ENCODE results near the gene SIRT3. TPM values are rescaled to one million over a fixed set of nuclear protein-coding genes. Genes with fewer than 3 reads are reported as not detected.

The SIRT3 gene
- total RNA-seq (2021; ENCODE audit: unreplicated experiment) (37.5 TPM), Bru-seq, nascent RNA (percentile 70 among the genes with signal in this experiment), BruChase-seq, experiment 1, labeled RNA remaining after a 2-hour chase (percentile 79 among the genes with signal in this experiment), BruChase-seq, experiment 2, labeled RNA remaining after a 6-hour chase (percentile 79 among the genes with signal in this experiment)
- polyA plus RNA-seq (2012; ENCODE audit: insufficient read length) = 56.2 TPM
- long read RNA-seq, transcript SIRT3-201 (7 exons, 2,543 nt) = major isoform, 24 of 70 reads
- long read RNA-seq, transcript SIRT3-214 (7 exons, 1,588 nt) = minor isoform, 8 of 70 reads
- long read RNA-seq, partial matches to known transcripts = 13 of 70 reads
- long read RNA-seq, other reads (novel, unspliced or antisense) = 24 of 70 reads

DNA sequence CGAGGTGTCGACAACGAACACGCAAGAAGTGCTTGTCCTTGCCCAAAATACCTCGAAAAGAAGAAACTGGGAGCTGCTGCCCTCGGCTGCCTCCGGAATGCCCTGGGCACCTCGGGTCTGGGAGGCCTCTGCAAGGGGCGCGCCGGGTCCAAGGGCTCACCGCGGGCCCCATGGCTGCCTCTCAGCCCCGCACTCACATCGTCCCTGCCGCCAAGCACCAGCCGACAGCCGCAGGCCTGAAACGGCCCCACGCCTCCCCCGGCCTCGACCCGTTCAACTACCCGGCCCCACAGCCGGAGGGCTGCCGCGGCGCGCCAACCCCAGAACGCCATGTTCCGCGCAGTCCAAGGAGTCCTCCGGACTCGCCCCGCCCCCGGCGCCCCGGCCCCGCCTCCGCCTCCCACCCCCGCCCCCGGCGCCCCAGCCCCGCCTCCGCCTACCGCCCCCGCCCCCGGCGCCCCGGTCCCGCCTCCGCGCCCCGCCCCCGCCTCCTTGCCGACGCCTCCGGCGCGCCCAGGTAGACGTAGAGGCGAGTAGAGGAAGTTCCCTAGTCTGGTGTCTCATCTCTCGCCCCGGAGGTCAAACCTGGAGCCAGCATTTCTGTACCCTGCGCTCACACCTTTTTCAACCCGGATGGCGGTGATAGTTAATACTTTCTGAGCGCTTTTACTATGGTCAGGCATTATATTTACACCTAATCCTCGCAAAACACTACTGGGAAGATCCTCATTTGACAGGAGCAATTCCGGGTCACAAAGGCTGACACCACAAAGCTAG is at the start of gene SIRT3:
SIRT3 (minus strand) TSS at position 346 of the 777 bp plus-strand sequence; CDS start at position 332, 14 bp downstream.
- Histone ChIP-seq H3K9me3 (ENCODE audit: control insufficient read depth, insufficient read depth, low read depth, low read length) (no peaks in the 10 kb centered on the region), H3K36me3 (ENCODE audit: control insufficient read depth, insufficient read depth, low read length) (peaks cover 10% of the 10 kb centered on the region), H3K4me1 (ENCODE audit: control insufficient read depth, insufficient read depth, low read length) (peaks cover 26% of the 10 kb centered on the region), H3K27me3 (ENCODE audit: control insufficient read depth, insufficient read depth, low read length) (no peaks in the 10 kb centered on the region), H3K27ac (ENCODE audit: low read length) (peak within 1 kb of the TSS; percentile 97), H3K4me3 (ENCODE audit: low read depth in 2 of 2, low read length in 2 of 2) (peak within 1 kb of the TSS; percentile 87 to 98)
- in situ Hi-C loops (cut with HindIII; ENCODE audit: low pct_unique_long_range_greater_than_20kb, low sequenced_read_pairs) (no loop called here), intact Hi-C loops (cut with micrococcal nuclease; ENCODE audit: unreplicated experiment) (no loop called here)
- CTCF ChIA-PET = interaction anchor here (2.1 kb wide), 1 partner anchor 15 kb away, joined by 6 read pairs; no protein-coding TSS in a partner anchor
- DNase-seq (ENCODE audit: low read depth, low spot score) (peak; percentile 60), ATAC-seq (peak; percentile 94)
- POLR2A ChIA-PET = interaction anchor here (1.1 kb wide), 1 partner anchor 31 kb away, joined by 12 read pairs; no protein-coding TSS in a partner anchor
- TF ChIP-seq SIN3A (IDR thresholded peaks at IDR 0.05; ENCODE audit: borderline replicate concordance, insufficient read depth, low read depth, low read length) = peak; percentile 82; the same call in 1 of the 2 replicates
- peak; percentile 90 for TF ChIP-seq POLR2AphosphoS5 (IDR thresholded peaks at IDR 0.05; ENCODE audit: low read depth, low read length)
- TF ChIP-seq, protein P1, sequence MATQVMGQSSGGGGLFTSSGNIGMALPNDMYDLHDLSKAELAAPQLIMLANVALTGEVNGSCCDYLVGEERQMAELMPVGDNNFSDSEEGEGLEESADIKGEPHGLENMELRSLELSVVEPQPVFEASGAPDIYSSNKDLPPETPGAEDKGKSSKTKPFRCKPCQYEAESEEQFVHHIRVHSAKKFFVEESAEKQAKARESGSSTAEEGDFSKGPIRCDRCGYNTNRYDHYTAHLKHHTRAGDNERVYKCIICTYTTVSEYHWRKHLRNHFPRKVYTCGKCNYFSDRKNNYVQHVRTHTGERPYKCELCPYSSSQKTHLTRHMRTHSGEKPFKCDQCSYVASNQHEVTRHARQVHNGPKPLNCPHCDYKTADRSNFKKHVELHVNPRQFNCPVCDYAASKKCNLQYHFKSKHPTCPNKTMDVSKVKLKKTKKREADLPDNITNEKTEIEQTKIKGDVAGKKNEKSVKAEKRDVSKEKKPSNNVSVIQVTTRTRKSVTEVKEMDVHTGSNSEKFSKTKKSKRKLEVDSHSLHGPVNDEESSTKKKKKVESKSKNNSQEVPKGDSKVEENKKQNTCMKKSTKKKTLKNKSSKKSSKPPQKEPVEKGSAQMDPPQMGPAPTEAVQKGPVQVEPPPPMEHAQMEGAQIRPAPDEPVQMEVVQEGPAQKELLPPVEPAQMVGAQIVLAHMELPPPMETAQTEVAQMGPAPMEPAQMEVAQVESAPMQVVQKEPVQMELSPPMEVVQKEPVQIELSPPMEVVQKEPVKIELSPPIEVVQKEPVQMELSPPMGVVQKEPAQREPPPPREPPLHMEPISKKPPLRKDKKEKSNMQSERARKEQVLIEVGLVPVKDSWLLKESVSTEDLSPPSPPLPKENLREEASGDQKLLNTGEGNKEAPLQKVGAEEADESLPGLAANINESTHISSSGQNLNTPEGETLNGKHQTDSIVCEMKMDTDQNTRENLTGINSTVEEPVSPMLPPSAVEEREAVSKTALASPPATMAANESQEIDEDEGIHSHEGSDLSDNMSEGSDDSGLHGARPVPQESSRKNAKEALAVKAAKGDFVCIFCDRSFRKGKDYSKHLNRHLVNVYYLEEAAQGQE (IDR thresholded peaks at IDR 0.05; ENCODE audit: insufficient read depth in 1 of 2, low read depth in 2 of 2, low read length in 1 of 2) = no peak
- no peak for TF ChIP-seq TCF7L2 (IDR thresholded peaks at IDR 0.05; ENCODE audit: low read depth, low read length)
- no peak for TF ChIP-seq CTCF (IDR thresholded peaks at IDR 0.05)
- no TSS peak for BruUV-seq (replicated peaks)

DNA sequence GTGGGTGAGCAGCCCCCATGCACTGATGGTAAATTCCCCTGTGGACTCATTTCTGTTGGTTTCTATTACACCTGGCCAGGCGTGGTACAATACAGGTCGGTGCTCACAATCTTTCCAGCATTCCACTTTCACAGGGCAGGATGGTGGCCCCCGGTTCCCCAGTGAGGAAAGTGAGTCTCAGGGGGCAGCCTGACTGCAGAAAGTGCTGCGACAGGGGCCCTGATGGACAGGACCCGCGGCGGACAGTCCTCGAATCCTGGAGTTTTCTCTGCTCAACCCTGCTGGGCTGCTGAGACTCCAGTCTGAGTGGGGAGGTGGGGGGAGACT is 49.7 kb upstream of the SIRT3 start:
- in situ Hi-C loops (cut with HindIII; ENCODE audit: low pct_unique_long_range_greater_than_20kb, low sequenced_read_pairs) (no loop called here), intact Hi-C loops (cut with micrococcal nuclease; ENCODE audit: unreplicated experiment) (no loop called here)
- ATAC-seq = no peak
- H3K36me3 ChIP-seq (ENCODE audit: control insufficient read depth, insufficient read depth, low read length) = no peaks in the 10 kb centered on the region
- ChIA-PET POLR2A (interaction anchor here (0.6 kb wide), 1 partner anchor 74 kb away, joined by 3 read pairs; no protein-coding TSS in a partner anchor), CTCF (no interaction called here)
- H3K27ac ChIP-seq (ENCODE audit: low read length) = no peak overlapping the region
- DNase-seq (ENCODE audit: low read depth, low spot score) = no peak
- peaks cover 23% of the 10 kb centered on the region for H3K4me1 ChIP-seq (ENCODE audit: control insufficient read depth, insufficient read depth, low read length)
- no TSS peak for BruUV-seq (replicated peaks)
- peaks cover 1% of the 10 kb centered on the region; the same call in 1 of the 2 replicates for H3K27me3 ChIP-seq (ENCODE audit: control insufficient read depth, insufficient read depth, low read length)
- TF ChIP-seq TCF7L2 (IDR thresholded peaks at IDR 0.05; ENCODE audit: low read depth, low read length) (no peak), SIN3A (IDR thresholded peaks at IDR 0.05; ENCODE audit: borderline replicate concordance, insufficient read depth, low read depth, low read length) (no peak)
- TF ChIP-seq, protein P1 (IDR thresholded peaks at IDR 0.05; ENCODE audit: insufficient read depth in 1 of 2, low read depth in 2 of 2, low read length in 1 of 2) = no peak
- H3K4me3 ChIP-seq (ENCODE audit: low read depth in 2 of 2, low read length in 2 of 2) = no peak overlapping the region
- no peaks in the 10 kb centered on the region for H3K9me3 ChIP-seq (ENCODE audit: control insufficient read depth, insufficient read depth, low read depth, low read length)
